Hematopoietic multipotent progenitor cell (in vitro differentiated cells): ENCODE results near the gene RNF213. TPM values are rescaled to one million over a fixed set of nuclear protein-coding genes. Genes with fewer than 3 reads are reported as not detected.

Experiments
- DNase-seq, 3 donors: peaks; one replicate each; pipeline ENCODE4 v3.0.0-alpha.2; 2011 to 2015; ENCODE audit warnings: low read depth in 2 of 3, low spot score in 2 of 3
- total RNA-seq: library from RNA; depleted of rRNA; stranded (reverse); fragments of >200 nt; gene quantifications from one replicate; pipeline ENCODE4 v1.2.3, GENCODE V29; 2012

RNF213 gene
- total RNA-seq, 1 donor: 142 TPM

- no peak for DNase-seq
These were observed 85.3 kb downstream of the RNF213 start for GRCh38 chr17:80345841-80346497.

DNA sequence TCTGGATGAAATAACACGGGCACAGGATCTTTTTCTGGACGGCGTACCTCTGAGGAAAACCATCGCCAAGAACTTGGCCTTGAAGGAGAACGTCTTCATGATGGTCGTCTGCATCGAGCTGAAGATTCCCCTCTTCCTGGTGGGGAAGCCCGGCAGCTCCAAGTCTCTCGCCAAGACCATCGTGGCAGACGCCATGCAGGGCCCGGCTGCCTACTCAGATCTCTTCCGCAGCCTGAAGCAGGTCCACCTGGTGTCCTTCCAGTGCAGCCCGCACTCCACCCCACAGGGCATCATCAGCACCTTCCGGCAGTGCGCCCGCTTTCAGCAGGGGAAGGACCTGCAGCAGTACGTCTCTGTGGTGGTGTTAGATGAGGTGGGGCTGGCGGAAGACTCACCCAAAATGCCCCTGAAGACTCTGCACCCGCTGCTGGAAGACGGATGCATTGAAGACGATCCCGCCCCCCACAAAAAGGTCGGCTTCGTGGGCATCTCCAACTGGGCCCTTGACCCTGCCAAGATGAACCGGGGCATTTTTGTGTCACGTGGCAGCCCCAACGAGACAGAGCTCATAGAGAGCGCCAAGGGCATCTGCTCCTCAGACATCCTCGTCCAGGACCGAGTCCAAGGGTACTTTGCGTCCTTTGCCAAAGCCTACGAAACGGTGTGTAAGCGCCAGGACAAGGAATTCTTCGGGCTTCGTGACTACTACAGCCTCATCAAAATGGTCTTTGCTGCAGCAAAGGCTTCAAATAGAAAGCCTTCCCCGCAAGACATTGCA lies 86.0 kb downstream of the RNF213 start:
- DNase-seq: no peak

DNA sequence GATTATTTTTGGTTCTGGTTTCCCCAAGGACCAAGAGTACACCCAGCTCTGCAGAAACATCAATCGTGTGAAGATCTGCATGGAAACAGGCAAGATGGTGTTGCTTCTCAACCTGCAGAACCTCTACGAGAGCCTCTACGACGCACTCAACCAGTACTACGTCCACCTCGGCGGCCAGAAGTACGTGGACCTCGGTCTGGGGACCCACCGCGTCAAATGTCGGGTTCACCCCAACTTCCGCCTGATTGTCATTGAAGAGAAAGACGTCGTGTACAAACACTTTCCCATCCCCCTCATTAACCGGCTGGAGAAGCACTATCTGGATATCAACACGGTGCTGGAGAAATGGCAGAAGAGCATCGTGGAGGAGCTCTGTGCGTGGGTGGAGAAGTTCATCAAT lies 86.9 kb downstream of the RNF213 start:
- DNase-seq: no peak

- no peak for DNase-seq
These were observed 87.3 kb downstream of the RNF213 start for GRCh38 chr17:80347948-80348351.

- no peak for DNase-seq
These were observed 88.0 kb downstream of the RNF213 start for GRCh38 chr17:80348551-80349150.

DNA sequence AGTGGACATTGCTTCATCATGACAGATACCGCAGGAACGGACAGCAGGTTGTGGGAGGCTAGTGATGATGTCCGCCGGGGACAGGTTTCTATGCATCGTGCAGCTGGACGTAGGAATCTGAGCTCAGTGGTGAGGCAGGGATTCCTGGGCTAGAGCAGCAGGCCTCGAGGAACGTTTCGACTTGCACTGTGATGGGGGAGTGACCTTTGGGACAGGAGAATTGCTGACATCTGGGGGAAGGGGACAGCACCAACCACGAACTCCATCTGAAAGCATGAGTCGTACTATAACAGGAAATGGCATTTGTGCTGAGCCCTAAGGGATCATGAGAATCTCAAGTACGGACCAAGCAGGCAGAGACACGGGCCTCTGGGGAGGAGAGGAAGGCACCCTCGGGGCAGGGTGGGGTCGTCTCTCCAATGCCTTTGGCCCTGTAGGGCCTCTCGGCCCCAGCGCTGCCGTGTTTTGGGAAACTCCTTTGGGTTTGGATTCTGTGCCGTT lies 88.5 kb downstream of the RNF213 start:
- DNase-seq: no peak

- DNase-seq: no peak
These were observed 89.1 kb downstream of the RNF213 start for GRCh38 chr17:80349751-80350150.

DNA sequence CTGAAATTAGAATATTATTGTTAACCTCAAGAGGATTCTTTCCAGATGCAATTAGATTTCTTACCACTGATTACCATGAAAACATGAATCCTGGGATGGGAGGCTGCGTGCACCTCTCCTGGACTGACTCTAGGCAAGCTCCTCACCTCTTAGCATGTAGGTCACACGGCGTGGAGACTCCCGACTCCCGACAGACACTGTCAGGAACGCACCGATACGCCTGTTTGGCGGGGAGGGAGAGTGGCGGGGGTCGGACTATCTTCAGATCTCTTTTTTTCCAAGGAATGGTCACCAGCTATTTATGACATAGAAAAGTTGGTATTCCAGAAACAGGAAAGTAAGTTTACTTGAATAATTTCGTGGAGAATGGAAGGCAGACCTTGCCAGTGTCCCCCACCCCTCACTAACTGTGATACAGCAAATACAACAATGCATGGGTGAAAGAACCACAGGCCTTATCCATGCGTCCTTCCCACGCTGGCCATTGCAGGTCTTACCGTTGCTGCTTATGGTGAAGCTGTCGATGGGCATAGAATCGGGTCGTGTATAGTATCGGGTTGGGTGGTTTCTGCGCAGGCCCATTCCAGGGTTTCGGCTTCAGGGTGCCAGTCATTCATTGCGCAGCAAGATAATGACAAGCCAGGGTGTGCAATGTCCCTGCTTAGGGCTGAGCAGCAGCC lies 91.7 kb downstream of the RNF213 start:
- DNase-seq: no peak

GRCh38 chr17:80352991-80353665 lies 92.5 kb downstream of the RNF213 start:
- no peak for DNase-seq

- no peak for DNase-seq
These were observed 93.1 kb downstream of the RNF213 start for GRCh38 chr17:80353718-80354275.

DNA sequence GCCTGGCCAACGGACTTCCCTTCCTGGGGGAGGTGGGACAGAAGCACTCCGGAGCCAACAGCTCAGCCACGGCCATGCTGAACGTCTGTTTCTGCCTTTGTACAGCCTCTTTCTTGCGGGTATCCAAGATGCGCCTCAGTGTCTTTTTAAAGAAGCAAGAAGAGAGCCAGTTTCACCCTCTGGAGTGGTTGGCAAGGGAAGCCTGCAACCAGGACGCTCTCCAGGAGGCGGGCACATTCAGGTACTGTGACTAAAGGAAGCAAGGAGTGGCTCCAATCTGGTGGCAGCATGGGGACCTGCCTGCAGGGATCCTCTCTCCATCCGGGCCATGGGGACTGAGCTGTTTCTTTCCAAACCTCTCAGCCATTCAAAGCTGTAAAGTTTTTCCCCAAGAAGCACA lies 93.7 kb downstream of the RNF213 start:
- DNase-seq: no peak

DNA sequence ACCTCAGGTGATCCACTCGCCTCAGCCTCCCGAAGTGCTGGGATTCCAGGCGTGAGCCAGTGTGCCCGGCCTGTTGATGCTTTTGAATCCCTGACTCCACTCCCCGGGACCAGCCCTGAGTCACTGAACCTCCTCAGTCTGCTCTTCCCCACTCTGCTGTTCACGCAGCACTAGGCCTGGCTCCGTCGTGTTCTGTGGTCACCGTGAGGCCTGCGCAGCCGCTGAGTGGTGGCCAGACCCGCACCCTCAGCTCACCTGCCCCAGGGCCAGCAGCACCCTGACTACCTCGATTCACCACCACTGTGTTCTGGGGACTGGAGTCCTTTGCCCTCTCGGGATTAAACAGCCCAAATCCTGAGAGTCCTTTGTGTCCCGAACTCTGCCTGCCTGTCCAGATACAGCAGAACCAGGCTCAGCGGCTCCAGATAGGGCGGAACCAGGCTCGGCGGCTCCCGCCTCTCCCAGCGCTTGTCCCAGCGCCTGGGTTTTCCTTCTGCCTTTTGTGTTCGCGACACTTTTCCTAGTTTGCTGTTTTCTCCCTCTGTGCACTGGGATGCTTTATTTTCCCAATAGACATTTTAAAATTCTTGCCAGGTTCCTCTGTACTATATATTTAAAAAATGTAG lies 95.7 kb downstream of the RNF213 start:
- DNase-seq: no peak

- no peak for DNase-seq
These were observed 97.5 kb downstream of the RNF213 start for GRCh38 chr17:80358131-80358530.

- DNase-seq: no peak
These were observed 98.2 kb downstream of the RNF213 start for GRCh38 chr17:80358861-80359260.

DNA sequence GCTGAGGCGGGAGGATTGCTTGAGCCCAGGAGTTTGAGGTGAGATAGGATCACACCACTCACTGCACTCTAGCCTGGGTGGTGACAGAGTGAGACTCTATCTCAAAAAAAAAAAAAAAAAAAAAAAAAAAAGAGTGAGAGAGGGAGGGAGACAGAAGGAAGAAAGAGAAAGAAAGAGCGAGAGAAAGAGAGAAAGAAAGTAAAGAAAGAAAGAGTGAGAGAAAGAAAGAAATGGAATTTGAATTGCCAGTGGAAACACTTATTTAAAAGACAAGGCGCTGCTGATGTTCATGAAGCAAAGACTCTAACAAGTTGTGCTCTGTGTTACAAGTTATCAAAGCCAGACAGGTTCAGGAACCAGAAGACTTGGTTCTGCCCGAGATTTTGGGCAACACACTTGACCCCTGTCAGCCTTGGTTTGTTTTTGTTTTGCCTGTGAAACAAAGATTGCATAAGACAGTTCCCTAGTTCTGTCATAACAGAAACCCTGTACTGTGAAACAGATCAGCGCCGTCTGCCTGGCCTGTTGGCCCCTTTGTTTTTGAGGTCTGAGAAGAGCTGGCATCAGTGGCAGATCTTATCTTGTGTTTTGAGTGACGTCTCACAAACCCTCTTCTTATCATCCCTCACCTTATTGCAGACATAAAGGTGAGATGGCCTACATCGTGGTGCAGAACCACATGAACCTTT lies 98.9 kb downstream of the RNF213 start:
- DNase-seq: no peak

DNA sequence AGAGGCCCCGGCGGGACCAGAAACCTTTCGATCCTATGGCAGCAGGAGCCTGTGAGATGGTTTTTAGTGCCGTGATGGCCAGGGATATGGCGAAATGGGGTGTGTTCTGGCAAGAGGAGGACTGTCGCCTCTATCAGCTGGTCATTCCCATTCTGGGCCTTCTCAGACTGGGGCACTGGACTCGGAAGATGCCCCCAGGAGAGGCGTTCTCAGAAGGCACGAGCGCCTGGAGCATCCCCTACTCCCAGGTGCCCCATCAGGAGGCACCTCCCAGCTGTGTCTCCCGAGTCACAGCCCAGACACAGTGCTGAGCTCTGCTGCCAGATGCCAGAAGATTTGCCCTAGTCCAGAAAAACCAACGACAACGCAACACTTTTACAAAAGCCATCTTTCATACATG lies 99.7 kb downstream of the RNF213 start:
- DNase-seq: no peak

DNA sequence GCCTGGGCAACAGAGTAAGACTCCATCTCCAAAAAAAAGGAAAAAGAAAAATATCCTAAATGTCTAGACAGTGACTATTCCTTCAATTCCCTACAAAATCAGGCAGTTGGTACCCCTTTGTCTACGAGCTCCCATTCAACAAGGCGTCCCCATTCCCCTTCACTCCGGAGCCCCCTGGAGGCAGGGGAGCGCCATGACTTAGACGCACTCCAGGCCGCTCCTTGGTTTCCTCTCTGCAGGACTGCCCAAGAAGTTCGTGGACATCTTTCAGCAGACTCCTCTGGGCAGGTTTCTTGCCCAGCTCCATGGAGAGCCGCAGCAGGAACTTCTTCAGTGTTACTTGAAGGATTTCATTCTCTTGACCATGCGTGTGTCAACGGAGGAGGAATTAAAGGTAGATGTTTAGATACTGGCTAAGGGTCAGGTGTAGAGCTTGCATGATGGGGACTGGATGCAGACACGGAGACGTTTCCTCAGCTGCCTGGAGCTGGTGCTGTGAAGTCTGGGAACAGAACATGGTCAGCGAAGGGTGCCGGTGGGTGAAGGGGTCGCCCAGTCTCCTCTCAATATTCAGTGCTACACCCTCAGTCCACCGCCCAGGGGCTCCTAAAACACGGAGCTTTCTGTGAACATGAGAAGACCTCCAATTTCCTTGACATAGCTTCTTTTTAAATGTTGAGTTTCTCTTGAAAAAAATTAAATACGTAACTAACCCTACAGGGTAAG lies 101.0 kb downstream of the RNF213 start:
- peak in 2 of 3 donors; percentile 9 to 46 for DNase-seq

DNA sequence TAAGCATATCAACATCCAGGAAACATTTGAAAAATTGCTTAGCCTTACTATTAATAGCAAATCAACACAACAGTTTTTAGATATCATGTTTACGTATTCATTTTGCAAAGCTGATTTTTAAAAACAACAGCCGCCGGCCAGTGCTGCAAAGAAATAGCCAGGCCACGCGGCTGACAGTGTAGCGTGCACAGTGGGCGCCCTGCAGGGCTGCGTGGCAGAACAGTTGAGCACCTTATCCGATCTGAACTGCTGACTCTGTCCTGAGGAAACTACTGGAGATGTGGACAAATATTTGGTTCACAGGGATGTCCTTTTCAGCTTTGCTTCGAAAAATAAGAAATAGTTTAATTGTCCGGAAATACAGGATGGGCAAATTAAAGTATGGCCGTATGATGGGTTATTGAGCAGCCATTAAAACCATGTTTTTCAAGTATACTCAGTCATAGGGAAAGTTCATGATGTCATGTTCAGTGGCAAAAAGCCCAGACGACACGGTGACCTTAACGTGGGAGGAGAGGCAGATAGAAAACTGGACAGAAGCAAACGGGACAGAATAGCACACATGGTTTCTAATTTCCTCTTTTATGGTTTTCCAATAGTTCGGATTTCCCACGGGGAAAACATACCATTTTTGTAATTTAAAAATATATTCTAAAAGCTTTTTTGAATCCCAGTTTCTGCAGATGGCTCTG lies 101.9 kb downstream of the RNF213 start:
- DNase-seq: no peak
